Mesenchymal stem cell (in vitro differentiated cells and primary cell): ENCODE results near the gene MED12L.

Experiments used
- DNase-seq: peaks from one replicate; pipeline ENCODE4 v3.0.0-alpha.2; 2013
- H2AFZ ChIP-seq: one replicate; pipeline ENCODE4 v1.6.1; 2013; ENCODE audit warnings: low read depth, mild to moderate bottlenecking, control low read depth, inconsistent platforms, low read length, moderate library complexity
- H2AK5ac ChIP-seq: 2 replicates; pipeline ENCODE4 v1.6.1; 2013; ENCODE audit warnings: low read length, moderate library complexity, mild to moderate bottlenecking, inconsistent platforms; ENCODE audit not compliant: severe bottlenecking
- H2BK120ac ChIP-seq: one replicate; pipeline ENCODE4 v1.6.1; 2013; ENCODE audit warnings: low read depth, mild to moderate bottlenecking, inconsistent platforms, low read length, moderate library complexity
- H2BK12ac ChIP-seq, 2 experiments: one replicate each; pipeline ENCODE4 v1.6.1; 2013; ENCODE audit warnings: inconsistent platforms in 2 of 2, low read length in 2 of 2, mild to moderate bottlenecking in 2 of 2, moderate library complexity in 2 of 2, control low read depth in 1 of 2
- H2BK15ac ChIP-seq: one replicate; pipeline ENCODE4 v1.6.1; 2013; ENCODE audit warnings: mild to moderate bottlenecking, low read depth, inconsistent platforms; ENCODE audit not compliant: poor library complexity, severe bottlenecking
- H2BK5ac ChIP-seq: 2 replicates; pipeline ENCODE4 v1.6.1; 2013; ENCODE audit warnings: low read depth, mild to moderate bottlenecking, low read length, control low read depth, inconsistent platforms; ENCODE audit not compliant: poor library complexity, severe bottlenecking
- H3K14ac ChIP-seq, 2 experiments: one replicate each; pipeline ENCODE4 v1.6.1; 2013; ENCODE audit warnings: inconsistent platforms in 2 of 2, low read length in 2 of 2, control low read depth in 1 of 2, mild to moderate bottlenecking in 1 of 2, moderate library complexity in 1 of 2
- H3K18ac ChIP-seq, 2 experiments: one replicate each; pipeline ENCODE4 v1.6.1; 2013; ENCODE audit warnings: inconsistent platforms in 2 of 2, low read length in 2 of 2, control low read depth in 1 of 2, low read depth in 1 of 2, mild to moderate bottlenecking in 1 of 2
- H3K23ac ChIP-seq, 2 experiments: one replicate each; pipeline ENCODE4 v1.6.1; 2013; ENCODE audit warnings: inconsistent platforms in 2 of 2, low read length in 2 of 2, mild to moderate bottlenecking in 2 of 2, moderate library complexity in 2 of 2, control low read depth in 1 of 2
- H3K27ac ChIP-seq: 2 replicates; pipeline ENCODE4 v1.5.1; 2013; ENCODE audit warnings: mild to moderate bottlenecking, moderate library complexity, low read length, control low read depth, inconsistent platforms; ENCODE audit not compliant: poor library complexity, severe bottlenecking
- H3K27me3 ChIP-seq, 2 experiments: 2 replicates each; pipeline versions ENCODE4 v1.6.1 to v1.7.0; 2013; ENCODE audit warnings: low read length in 2 of 2, mild to moderate bottlenecking in 2 of 2, moderate library complexity in 2 of 2, control low read depth in 1 of 2, inconsistent platforms in 1 of 2; ENCODE audit not compliant: control insufficient read depth in 1 of 2, insufficient read depth in 1 of 2
- H3K36me3 ChIP-seq, 2 experiments: 2 replicates each; pipeline versions ENCODE4 v1.6.1 to v1.7.0; 2013; ENCODE audit warnings: low read length in 2 of 2, control low read depth in 1 of 2, inconsistent platforms in 1 of 2, low read depth in 1 of 2, mild to moderate bottlenecking in 1 of 2; ENCODE audit not compliant: insufficient read depth in 2 of 2, control insufficient read depth in 1 of 2
- H3K4ac ChIP-seq, 2 experiments: one replicate each; pipeline ENCODE4 v1.6.1; 2013; ENCODE audit warnings: inconsistent platforms in 2 of 2, low read length in 2 of 2, mild to moderate bottlenecking in 2 of 2, moderate library complexity in 2 of 2, control low read depth in 1 of 2, low read depth in 1 of 2
- H3K4me1 ChIP-seq: 2 replicates; pipeline ENCODE4 v1.6.1; 2013; ENCODE audit warnings: low read depth, low read length, control low read depth; ENCODE audit not compliant: control insufficient read depth, insufficient read depth
- H3K4me2 ChIP-seq: 2 replicates; pipeline ENCODE4 v1.6.1; 2013; ENCODE audit warnings: low read length, mild to moderate bottlenecking, inconsistent platforms; ENCODE audit not compliant: poor library complexity, severe bottlenecking
- H3K4me3 ChIP-seq, 2 experiments: 2 replicates each; pipeline versions ENCODE4 v1.5.1 to v1.7.0; 2013; ENCODE audit warnings: low read length in 2 of 2, mild to moderate bottlenecking in 2 of 2, control low read depth in 1 of 2, low read depth in 1 of 2; ENCODE audit not compliant: insufficient read depth in 1 of 2
- H3K79me1 ChIP-seq: replicated peaks from 2 replicates; pipeline ENCODE4 v1.6.1; 2013; ENCODE audit warnings: mild to moderate bottlenecking, control low read depth, low read length, inconsistent platforms; ENCODE audit not compliant: poor library complexity, severe bottlenecking
- H3K9ac ChIP-seq: 2 replicates; pipeline ENCODE4 v1.7.0; 2013; ENCODE audit warnings: mild to moderate bottlenecking, low read length, moderate library complexity
- H3K9me3 ChIP-seq: 2 replicates; pipeline ENCODE4 v1.7.0; 2013; ENCODE audit warnings: mild to moderate bottlenecking, low read length; ENCODE audit not compliant: control insufficient read depth
- H4K8ac ChIP-seq: one replicate; pipeline ENCODE4 v1.6.1; 2013; ENCODE audit warnings: inconsistent platforms, mild to moderate bottlenecking, low read length, moderate library complexity
- H4K91ac ChIP-seq: one replicate; pipeline ENCODE4 v1.6.1; 2013; ENCODE audit warnings: mild to moderate bottlenecking, low read length, inconsistent platforms
- WGBS: methylation state at CpG from one replicate; pipeline ENCODE4 v1.1.7; 2013; ENCODE audit warnings: mixed read lengths; 5-methylcytosine and 5-hydroxymethylcytosine counted together

Gene MED12L

GRCh38 chr3:151300539-151300938 lies 215.1 kb downstream of the MED12L start:
- DNase-seq = no peak
- 80% methylated on average over 1 of the region's 1 CpG for WGBS
- Histone ChIP-seq H3K27me3 (no peaks in the 10 kb centered on the region), H3K18ac (no peak overlapping the region), H2BK5ac (no peak overlapping the region), H2BK15ac (no peak overlapping the region), H2AFZ (no peak overlapping the region), H2BK12ac (no peak overlapping the region), H3K79me1 (no peaks in the 10 kb centered on the region), H3K27ac (no peak overlapping the region), H2AK5ac (no peak overlapping the region), H3K4me1 (peaks cover 8% of the 10 kb centered on the region), H3K4me2 (no peak overlapping the region), H3K14ac (no peak overlapping the region), H4K91ac (no peak overlapping the region), H3K4me3 (no peak overlapping the region), H2BK120ac (no peak overlapping the region), H3K4ac (no peak overlapping the region), H3K36me3 (no peaks in the 10 kb centered on the region), H3K9ac (no peak overlapping the region), H3K23ac (no peak overlapping the region), H4K8ac (no peak overlapping the region), H3K9me3 (no peaks in the 10 kb centered on the region)

- Histone ChIP-seq H2BK12ac (no peak overlapping the region), H2BK15ac (no peak overlapping the region), H3K18ac (no peak overlapping the region), H3K4me2 (no peak overlapping the region), H3K9ac (no peak overlapping the region), H3K4ac (no peak overlapping the region), H2BK120ac (no peak overlapping the region), H3K4me3 (no peak overlapping the region), H2AK5ac (no peak overlapping the region), H3K79me1 (no peaks in the 10 kb centered on the region), H2AFZ (no peak overlapping the region), H4K8ac (no peak overlapping the region), H3K9me3 (no peaks in the 10 kb centered on the region), H4K91ac (no peak overlapping the region), H2BK5ac (no peak overlapping the region), H3K27me3 (no peaks in the 10 kb centered on the region), H3K36me3 (no peaks in the 10 kb centered on the region), H3K14ac (no peak overlapping the region), H3K27ac (no peak overlapping the region), H3K4me1 (peaks cover 12% of the 10 kb centered on the region), H3K23ac (no peak overlapping the region)
- WGBS = 49% methylated on average over 2 of the region's 3 CpGs
- peak; percentile 73 for DNase-seq
Measured at GRCh38 chr3:151301787-151302186, 216.3 kb downstream of the MED12L start.

- Histone ChIP-seq H3K4me1 (peaks cover 12% of the 10 kb centered on the region), H2BK12ac (peak overlapping the region in 1 of 2 experiments; percentile 71), H3K9me3 (no peaks in the 10 kb centered on the region), H2BK5ac (no peak overlapping the region), H2BK120ac (no peak overlapping the region), H4K91ac (no peak overlapping the region), H3K36me3 (no peaks in the 10 kb centered on the region), H2AK5ac (peak overlapping the region; percentile 99), H3K18ac (no peak overlapping the region), H3K27me3 (no peaks in the 10 kb centered on the region), H3K4me2 (no peak overlapping the region), H4K8ac (no peak overlapping the region), H3K79me1 (no peaks in the 10 kb centered on the region), H2BK15ac (peak overlapping the region; percentile 71), H2AFZ (no peak overlapping the region), H3K27ac (no peak overlapping the region), H3K4me3 (no peak overlapping the region), H3K4ac (peak overlapping the region in 1 of 2 experiments; percentile 32), H3K14ac (no peak overlapping the region), H3K23ac (no peak overlapping the region), H3K9ac (no peak overlapping the region)
- DNase-seq = no peak
- WGBS = 66% methylated on average over 1 of the region's 2 CpGs
Measured at GRCh38 chr3:151303751-151304150, 218.3 kb downstream of the MED12L start.

DNA sequence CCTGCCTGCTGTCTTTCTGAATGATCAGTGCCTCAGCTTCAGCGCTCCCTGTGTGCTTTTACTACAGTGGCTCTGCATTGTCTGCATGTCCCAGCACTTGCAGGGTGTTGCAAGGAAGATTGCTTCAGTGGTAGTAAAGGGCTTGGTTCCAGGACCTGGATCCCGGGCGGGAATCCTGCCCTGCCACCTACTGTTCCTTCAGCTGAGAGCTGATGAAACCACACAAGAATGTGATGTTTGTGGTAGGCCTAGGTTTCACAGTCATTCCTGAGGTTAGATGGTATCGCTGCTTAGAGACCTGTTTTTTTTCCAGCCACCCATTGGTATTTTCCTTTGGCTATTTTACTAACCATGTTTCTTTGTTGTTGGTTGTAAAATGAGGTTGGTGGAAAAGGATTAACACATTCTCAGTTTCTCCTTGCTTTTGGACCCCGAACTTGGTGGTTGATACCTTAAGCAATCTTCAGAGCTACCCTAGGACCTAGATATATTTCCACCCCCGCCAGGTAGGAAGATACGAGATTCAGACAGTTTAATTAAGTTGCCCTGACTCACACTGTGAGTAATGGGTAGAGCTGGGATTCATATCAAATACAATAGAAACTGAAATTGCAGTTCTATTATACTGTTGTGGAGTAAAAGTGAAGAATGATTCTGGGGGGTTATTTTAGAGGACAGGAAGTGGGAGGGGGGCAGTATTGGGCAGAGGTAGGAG lies 219.8 kb downstream of the MED12L start:
- H3K14ac ChIP-seq = no peak overlapping the region

More for the DNA sequence above, 219.8 kb downstream of the MED12L start:
- Histone ChIP-seq H3K4me1 (peaks cover 12% of the 10 kb centered on the region), H3K9ac (peak overlapping the region; percentile 51), H4K8ac (no peak overlapping the region), H3K23ac (no peak overlapping the region), H3K18ac (peak overlapping the region; percentile 61 to 71), H3K9me3 (no peaks in the 10 kb centered on the region), H2BK15ac (no peak overlapping the region), H3K4me3 (no peak overlapping the region), H3K36me3 (no peaks in the 10 kb centered on the region), H3K4me2 (peak overlapping the region; percentile 27), H2BK120ac (no peak overlapping the region), H3K27ac (peak overlapping the region; percentile 94), H3K27me3 (no peaks in the 10 kb centered on the region), H2AK5ac (peak overlapping the region; percentile 83), H3K79me1 (no peaks in the 10 kb centered on the region), H2AFZ (no peak overlapping the region), H2BK5ac (peak overlapping the region; percentile 63), H4K91ac (no peak overlapping the region), H2BK12ac (peak overlapping the region; percentile 25 to 64), H3K4ac (no peak overlapping the region)
- DNase-seq = peak; percentile 97
- WGBS = 9% methylated on average over 3 of the region's 7 CpGs
